ENCODE data around the gene SMOC1.

The SMOC1 gene

DNA sequence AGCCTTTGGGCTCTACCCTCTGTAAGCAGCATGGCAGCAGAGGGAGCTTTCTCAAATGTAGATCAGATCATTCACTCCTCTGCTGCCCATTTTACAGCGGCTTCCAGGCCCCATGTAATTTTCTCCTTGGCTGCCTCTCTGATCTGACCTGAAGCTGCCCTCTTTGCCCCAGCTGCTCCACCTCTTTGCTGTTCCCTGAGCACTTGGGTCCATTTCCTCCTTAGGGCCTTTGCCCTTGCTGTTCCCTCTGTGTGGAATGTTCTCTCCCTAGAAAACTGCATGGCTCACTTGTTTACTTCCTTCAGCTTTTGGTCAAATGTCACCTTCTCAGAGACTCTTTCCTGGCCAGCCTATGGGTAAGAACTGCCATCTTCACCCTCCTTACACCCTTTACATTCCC is 37.2 kb downstream of the SMOC1 start:
- H3K27ac ChIP-seq, result no peak overlapping the region

DNA sequence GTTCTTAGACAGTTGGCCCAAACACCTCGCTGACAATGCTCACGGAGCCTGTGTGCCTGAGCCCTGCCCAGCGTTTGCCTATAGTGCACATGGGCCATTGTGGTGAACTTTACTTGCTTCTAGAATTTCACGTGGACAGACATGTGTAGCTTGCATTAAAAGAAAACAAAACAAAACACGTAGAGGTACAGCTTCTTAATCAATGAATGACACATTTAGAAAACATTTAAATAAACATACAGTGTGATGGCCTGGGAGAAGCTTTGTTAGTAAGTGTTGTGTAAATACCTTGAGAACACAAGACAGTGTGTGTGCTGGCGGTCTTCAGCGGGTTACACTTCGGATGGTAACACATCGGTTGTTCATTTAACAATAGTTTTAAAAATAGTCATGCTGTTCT is 38.1 kb downstream of the SMOC1 start:
- no peak overlapping the region for H3K27ac ChIP-seq
- TF ChIP-seq, protein P1, sequence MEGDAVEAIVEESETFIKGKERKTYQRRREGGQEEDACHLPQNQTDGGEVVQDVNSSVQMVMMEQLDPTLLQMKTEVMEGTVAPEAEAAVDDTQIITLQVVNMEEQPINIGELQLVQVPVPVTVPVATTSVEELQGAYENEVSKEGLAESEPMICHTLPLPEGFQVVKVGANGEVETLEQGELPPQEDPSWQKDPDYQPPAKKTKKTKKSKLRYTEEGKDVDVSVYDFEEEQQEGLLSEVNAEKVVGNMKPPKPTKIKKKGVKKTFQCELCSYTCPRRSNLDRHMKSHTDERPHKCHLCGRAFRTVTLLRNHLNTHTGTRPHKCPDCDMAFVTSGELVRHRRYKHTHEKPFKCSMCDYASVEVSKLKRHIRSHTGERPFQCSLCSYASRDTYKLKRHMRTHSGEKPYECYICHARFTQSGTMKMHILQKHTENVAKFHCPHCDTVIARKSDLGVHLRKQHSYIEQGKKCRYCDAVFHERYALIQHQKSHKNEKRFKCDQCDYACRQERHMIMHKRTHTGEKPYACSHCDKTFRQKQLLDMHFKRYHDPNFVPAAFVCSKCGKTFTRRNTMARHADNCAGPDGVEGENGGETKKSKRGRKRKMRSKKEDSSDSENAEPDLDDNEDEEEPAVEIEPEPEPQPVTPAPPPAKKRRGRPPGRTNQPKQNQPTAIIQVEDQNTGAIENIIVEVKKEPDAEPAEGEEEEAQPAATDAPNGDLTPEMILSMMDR (IDR thresholded peaks at IDR 0.05), result no peak

More for the DNA sequence above, 37.2 kb downstream of the SMOC1 start:
- no peak for TF ChIP-seq ZFX (IDR thresholded peaks at IDR 0.05; ENCODE audit: borderline replicate concordance)
- TF ChIP-seq, protein P1 (IDR thresholded peaks at IDR 0.05), result no peak

DNA sequence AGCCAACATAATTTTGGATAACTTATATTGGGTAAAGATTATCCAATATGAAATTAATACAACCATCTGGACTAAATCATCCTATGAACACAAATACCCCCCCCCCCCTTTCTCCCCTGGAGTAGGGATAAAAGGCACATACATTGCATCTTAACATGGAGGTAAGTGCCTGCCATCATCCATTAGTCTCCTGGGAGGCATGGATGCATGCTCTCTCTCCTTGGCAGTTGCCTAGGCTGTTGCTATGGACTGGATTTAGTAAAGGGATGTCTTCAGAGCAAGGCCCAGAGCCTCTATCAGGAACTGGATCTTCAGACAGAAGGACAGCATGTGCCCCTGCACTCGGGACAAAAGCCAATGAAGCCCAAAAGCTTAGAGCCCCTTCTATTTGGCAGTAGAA is 40.6 kb downstream of the SMOC1 start:
- TF ChIP-seq, protein P1 (IDR thresholded peaks at IDR 0.05), result no peak
- no peak for TF ChIP-seq ZFX (IDR thresholded peaks at IDR 0.05; ENCODE audit: borderline replicate concordance)
- H3K27ac ChIP-seq, result no peak overlapping the region

DNA sequence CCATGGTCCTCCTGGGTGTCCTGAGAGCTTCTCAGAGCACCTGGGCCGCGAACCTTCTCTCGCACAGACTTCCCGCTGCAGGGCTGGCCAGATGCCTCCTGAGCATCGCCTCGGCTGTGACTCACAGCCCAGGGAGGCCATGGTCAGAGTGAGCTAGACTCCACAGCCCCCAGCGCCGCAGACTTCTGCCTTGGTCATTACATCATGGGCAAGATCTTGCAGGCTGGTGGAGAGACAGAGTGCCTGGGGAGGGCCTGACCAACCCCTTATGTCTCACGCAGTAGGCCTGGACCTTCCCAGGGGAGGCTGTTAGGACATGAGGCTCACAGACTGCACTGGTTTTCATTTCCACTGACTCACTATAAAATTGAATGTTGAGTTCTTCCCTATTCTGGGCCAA is 41.8 kb downstream of the SMOC1 start:
- TF ChIP-seq ZFX (IDR thresholded peaks at IDR 0.05; ENCODE audit: borderline replicate concordance), result no peak
- TF ChIP-seq, protein P1 (IDR thresholded peaks at IDR 0.05), result no peak
- H3K27ac ChIP-seq, result no peak overlapping the region

DNA sequence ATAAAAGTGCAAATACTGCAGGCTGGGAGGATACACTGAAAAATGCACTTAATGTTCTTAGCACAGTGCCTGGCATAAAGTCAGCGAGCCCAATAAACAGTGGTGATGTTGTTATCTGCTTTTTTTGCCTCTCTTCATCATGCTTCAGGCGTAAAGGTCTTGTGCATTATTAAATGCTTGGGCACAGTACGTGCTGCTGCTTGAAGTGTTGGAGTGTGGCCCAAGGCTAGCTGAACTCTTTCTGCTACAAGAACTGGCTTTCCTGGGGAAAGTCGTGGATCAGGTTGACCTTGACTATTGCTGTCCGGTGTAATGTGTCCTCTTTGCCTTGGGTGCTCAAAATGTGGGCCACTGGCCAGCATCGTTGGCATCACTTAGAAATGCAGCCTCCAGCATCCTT is 43.0 kb downstream of the SMOC1 start:
- no peak overlapping the region for H3K27ac ChIP-seq
- no peak for TF ChIP-seq ZFX (IDR thresholded peaks at IDR 0.05; ENCODE audit: borderline replicate concordance)
- TF ChIP-seq, protein P1 (IDR thresholded peaks at IDR 0.05), result no peak

DNA sequence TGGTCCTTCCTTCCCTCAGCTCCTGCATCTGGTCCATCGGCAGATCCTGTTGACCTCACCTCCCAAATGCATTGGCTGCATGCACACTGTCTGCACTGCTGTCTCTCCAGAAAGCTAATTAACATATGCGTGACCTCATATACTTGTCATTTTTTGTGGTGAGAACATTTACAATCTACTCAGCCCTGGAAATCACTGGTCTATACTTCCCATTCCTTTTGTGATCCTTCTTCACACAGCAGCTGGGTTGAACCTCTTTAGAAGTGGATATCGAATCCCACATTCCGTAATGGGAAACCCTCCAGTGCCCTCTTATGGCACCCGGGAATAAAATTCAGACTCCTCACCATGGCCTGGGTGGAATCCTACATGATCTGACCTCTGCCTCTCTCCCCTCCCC is 45.0 kb downstream of the SMOC1 start:
- no peak for TF ChIP-seq ZFX (IDR thresholded peaks at IDR 0.05; ENCODE audit: borderline replicate concordance)
- TF ChIP-seq, protein P1 (IDR thresholded peaks at IDR 0.05), result no peak
- H3K27ac ChIP-seq, result no peak overlapping the region

DNA sequence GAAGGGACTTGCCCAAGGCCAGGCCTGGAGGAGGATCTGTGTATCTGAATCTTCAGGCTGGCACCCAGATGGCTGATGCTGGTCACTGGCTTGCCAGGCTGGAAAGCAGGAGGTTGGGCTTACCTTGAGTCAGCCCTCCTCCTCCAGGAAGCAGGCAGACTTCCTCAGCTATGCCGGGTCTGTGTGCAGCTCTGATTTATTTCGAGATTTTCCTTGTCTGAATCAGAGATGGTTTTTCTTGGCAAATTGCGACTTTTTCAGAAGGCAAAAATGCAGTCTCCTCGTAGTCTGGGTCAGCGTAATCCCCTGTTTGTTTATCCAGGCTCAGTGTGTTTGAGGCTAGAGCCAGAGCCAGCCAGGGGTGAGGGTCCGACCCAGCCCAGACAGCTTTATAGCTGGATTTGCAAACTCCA is 48.9 kb downstream of the SMOC1 start:
- no peak overlapping the region for H3K27ac ChIP-seq

More for the DNA sequence above, 48.9 kb downstream of the SMOC1 start:
- TF ChIP-seq, protein P1 (IDR thresholded peaks at IDR 0.05), result no peak
- no peak for TF ChIP-seq ZFX (IDR thresholded peaks at IDR 0.05; ENCODE audit: borderline replicate concordance)
